HG03520 (cell line): ENCODE results near the gene SPTSSB.

ENCODE experiments used
- ATAC-seq: cut with Tn5 transposase; IDR thresholded peaks from one replicate; pipeline ENCODE4 v1.9.1; 2021; ENCODE audit warnings: mild to moderate bottlenecking, moderate library complexity; ENCODE audit not compliant: unreplicated experiment

The SPTSSB gene

DNA sequence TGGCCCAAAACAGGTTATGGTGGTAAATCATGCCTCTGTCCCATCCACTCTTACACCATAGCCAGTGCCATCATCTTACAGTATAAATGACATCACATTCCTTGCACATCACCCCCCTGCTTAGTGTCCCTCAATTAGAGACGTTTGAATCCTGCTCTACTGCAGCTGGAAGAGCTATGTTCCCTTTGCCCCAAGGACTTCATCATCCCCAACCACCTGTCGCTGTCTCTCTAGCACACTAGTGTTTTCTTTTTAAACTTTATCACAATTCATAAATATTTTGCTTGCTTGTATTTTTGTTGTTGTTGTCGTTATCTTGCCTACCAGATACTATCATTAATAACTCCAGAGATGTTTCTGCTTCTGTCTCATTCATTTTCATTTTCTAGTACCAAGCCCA lies 28.7 kb downstream of the SPTSSB start:
- ATAC-seq, result no peak

DNA sequence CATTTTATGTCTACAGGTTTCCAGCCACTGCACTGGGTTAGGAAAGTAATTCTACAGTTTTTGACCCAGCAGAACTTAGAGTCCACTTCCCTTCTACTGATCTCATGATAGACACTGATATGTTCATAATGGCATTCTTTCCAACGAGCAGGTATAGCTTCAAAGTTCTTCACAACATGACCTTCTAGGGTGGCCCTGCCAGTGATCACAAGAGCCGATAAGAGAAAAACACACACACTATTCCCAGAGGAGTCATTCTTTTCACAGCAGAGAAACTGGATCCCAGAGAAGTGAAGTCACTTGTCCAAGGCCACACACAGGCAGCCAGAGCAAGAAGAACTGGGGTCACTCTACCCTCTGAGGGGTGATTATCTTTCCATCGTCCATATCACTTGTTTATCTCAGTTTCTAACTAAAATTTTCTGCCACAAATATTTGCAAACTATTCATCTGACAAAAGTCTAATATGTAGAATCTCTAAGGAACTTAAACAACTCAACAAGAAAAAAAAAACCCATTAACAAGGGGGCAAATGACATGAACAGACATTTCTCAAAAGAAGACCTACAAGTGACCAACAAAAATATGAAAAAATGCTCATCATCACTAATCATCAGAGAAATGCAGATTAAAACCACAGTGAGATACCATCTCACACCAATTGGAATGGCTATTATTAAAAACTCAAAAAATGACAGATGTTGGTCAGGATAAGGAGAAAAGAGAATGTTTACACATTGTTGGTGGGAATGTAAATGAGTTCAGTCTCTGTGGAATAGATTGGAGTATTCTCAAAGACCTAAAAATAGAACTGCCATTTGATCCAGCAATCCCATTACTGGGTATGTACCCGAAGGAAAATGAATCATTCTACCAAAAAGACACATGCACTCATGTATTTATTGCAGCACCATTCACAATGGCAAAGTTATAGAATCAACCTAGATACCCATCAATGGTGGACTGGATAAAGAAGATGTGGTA lies 31.5 kb downstream of the SPTSSB start:
- ATAC-seq, result no peak

- no peak for ATAC-seq
Observed at GRCh38 chr3:161337311-161337710, 34.0 kb downstream of the SPTSSB start.

DNA sequence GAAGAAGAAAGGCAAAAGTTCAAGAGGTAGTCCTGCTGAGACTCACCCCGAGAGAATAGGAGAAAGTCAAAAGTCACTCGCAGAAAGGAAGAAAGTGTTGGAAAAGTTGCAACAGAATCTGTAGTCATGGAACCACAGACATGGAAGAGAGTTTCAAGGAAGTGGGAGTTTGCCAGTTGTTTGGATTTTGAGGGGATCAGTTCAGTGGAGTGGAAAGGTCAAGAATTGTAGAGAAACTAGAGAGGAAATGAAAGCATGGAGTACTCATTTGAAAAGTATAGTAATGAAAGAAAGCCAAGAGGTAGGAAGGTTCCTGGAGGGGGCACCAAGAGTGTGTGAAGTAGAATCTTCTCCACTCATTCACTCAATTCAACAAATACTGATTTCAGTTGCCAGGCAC lies 34.7 kb downstream of the SPTSSB start:
- ATAC-seq, result no peak

DNA sequence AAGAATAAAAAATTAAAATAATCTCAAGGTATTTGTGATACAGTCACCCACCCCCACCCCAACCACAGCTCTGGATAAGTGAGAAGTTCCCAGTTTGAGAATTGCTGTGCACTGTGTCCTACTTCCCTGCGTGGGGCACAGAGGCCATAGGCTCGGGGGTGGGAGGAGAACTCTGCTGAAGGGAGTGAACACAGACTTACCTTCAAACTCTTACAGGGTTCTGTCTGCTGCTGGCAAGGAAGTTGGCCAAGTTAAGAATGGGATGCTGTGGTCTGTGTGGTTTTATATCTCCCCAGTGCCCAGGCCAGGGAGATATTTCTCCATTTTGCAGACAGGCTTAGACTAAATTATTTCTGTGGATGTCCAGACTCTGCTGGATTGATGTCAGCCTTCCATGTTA lies 37.6 kb downstream of the SPTSSB start:
- no peak for ATAC-seq

DNA sequence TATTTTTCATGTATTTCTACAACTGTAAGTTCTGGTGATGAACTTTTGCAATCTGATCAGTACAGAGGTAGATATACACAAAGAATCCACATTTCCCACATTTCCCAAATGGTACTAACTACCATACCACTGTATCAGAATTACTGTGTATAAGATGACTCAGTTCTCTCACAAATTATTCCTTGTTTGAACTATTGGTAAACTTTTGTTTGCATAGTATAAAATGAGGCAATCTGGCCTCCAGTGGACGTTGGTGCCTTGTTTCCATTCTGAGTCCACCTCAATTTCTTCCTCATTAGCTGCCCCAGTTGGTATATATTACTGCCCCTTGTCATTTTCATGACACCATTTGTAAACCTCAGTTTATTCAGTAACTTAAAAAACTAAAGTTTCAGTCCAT lies 38.5 kb downstream of the SPTSSB start:
- ATAC-seq, result no peak

- no peak for ATAC-seq
Observed at GRCh38 chr3:161325059-161325458, 46.3 kb downstream of the SPTSSB start.

DNA sequence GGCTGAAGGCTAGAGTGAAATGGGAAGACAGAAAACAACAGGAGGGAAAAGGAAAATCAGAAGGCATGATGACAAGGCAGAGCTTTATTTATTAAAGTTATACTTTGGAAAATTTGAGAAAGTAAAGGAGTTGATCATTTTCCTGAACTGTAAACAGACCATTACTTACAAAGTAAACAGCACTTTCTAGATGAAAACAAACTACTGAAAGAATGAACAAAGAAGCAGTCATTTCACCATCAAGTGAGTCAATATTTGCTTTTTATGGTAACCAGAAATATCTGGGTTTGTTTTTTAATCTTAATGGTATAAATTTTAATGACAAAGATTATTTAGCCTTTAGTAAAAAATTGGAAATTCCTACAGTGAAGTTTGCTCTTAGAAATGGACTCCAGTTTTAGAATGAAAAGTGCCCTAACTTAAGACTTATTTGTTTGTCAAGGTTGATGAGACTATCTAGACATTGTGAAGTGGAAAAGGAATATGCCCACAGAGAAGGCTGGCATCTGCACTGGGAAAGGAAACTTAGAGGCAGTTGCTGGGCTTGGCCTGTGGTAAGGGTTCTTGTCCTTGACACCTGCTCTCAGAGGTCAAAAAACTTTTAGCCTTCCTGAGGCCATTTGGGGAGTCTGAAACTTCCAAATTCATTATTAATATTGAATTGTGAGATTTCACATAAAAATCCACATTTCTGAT lies 47.2 kb downstream of the SPTSSB start:
- ATAC-seq, result no peak

GRCh38 chr3:161322781-161323568 lies 48.3 kb downstream of the SPTSSB start:
- no peak for ATAC-seq

DNA sequence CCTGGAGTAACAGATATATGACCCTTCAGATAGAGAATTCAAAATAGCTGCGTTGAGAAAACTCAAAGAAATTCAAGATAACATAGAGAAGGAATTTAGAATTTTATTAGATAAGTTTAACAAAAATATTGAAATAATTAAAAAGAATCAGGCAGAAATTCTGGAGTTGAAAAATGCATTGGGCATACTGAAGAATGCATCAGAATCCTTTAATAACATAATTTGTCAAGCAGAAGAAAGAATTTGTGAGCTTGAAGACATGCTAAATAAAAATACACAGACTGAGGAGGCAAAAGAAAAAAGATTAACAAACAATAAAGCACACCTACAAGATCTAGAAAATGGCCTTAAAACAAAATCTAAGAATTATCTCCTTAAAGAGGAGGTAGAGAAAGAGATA lies 50.5 kb downstream of the SPTSSB start:
- no peak for ATAC-seq

- ATAC-seq, result no peak
Observed at GRCh38 chr3:161319867-161320266, 51.5 kb downstream of the SPTSSB start.

GRCh38 chr3:161317077-161317476 lies 54.2 kb downstream of the SPTSSB start:
- ATAC-seq, result no peak

DNA sequence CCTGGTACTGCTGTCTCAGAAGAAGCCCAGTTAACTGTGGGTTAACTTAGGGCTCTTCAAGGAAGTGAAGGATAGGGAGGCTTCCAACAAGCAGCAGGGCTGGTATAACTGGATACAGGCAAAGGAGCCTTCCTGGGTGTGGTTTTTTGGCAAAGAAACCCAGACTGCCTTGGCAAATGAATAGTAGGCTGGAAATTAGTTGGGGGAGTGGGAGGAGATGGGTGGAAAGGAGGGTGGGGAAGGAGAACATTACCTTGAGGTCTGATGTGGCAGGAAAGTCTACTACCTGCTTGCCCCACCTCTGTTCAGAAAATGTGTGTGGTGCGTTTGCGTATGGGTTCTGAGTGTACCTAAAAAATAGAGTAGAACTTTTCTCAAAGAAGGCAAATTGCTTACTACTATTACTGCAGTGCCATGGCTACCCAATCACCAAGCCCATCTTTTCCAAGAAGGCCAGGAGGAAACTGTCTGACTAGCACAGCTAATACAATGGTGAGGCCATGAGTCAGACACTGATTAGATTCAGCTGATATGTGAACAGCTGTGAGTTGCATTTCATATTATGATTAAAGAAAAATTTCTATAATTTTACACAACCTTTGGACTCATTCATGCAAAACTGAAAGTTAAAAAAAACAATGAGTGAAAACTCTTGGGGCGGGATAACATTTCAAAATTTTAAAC lies 55.2 kb downstream of the SPTSSB start:
- no peak for ATAC-seq

DNA sequence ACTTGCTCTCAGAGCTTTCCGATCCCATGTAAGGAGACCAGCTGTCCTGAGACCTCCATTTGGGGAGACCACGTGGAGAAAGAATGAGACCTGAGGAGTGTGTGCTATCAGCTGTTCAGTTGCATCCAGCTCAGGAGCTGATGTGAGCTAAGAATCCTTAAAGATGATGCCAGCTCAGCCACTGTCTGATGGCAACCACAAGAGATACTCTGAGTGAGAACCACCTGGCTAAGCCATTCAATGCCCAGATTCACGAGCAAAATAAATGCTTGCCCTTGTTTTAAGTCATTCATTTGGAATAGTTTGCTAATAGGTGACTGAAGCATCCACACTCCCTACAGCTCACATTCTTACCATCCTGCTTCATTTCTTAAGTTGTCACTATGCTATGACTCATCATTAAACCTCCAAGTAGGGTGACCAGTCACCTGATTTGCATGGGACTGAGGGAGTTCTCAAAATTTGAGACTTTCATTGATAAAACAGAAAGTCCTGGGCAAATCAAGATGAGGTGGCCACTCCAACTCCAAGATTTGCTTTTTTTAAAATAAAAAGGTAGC lies 56.4 kb downstream of the SPTSSB start:
- ATAC-seq, result peak; percentile 63

DNA sequence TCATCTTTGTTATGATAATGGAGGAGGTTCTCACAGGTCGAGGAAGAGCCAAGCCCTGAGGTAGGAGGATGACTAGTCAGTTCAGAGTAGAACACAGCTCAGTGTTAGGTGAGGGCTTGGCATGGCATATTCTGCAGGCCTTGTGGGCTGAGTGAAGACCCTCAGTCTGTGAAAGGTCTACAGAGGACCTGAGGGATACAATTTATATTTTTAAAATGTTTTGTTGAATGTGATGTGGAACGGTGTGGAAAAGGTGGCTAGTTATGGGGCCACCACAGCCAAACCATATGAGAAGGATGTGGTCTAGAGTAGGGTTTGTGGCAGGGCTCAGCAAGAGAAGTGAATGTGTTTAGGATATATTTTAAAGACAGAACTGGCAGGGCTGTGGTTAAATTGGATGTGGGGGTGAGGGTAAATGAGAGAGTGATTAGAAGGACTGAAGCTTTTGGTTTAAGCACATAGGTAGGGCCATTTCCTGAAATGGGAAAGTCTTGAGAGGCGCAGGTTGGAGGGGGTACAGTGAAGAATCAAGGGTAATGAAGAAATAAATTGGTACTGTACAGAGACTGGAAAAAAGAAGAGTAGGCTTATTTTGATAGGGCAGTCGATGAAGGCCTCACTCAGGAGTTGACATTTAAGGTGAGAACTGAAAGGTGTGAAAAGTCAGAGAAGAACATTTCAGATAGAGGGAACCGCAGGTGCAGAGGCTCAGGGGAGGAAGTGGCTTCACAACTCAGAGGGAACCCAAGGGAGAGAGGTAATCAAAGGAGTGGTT lies 60.5 kb downstream of the SPTSSB start:
- peak; percentile 71 for ATAC-seq

GRCh38 chr3:161305095-161305991 lies 66.0 kb downstream of the SPTSSB start:
- no peak for ATAC-seq

DNA sequence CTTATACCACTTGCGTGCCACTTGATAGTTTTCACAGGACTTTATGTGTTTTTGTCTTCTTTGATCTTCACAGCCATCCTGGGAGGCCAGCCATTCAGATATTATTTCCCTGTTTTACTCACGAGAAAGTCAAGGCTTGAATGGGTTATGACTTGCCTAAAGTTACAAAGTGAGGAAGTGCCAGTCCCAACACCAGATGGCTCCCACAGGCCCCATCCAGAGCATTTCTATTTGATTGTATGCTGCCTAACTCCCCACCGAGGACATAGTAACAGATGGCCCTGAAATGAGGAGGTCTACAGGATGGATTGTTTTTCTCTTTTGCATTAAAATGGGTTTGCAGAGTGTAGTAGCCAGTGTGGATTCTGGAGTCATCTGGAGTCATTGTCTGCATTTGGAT lies 74.5 kb downstream of the SPTSSB start:
- ATAC-seq, result no peak

GRCh38 chr3:161295325-161295724 lies 76.0 kb downstream of the SPTSSB start:
- ATAC-seq, result no peak
